LNCaP clone FGC (cell line): ENCODE measurements around the gene UBL4B.

Source experiments
- DNase-seq: peaks from one replicate; pipeline ENCODE4 v3.0.0-alpha.2; 2011; ENCODE audit warnings: low read depth
- H3K4me3 ChIP-seq: 2 replicates; pipeline ENCODE4 v1.5.1; 2011; ENCODE audit warnings: mild to moderate bottlenecking, low read depth, low read length, control low read depth
- TF ChIP-seq, protein P1 (sequence below): IDR thresholded peaks from 2 replicates; pipeline ENCODE4 v1.5.1; 2012; ENCODE audit warnings: mild to moderate bottlenecking; ENCODE audit not compliant: control insufficient read depth, insufficient read depth; ENCODE audit errors: extremely low read depth

The UBL4B gene

DNA sequence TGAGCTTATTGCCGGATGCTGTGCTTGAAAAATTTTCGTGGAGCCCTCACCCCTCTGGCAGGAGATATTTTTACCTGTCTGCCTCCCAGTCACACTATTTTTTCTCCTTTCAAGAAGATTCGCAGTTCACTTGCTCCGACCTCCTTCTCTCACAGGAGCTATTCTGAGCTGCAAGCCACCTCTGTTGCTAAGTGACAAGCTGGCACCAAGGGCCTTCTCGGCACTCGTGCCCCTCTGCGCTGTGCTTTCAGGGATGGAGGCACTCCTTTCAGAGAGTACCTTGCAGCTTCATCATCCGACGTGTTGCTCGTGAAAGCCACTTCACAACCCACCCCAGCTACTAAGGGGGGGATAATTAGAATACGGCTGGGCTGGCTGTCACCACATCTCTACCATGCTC, 49.6 kb downstream of the UBL4B start:
- no peak overlapping the region for H3K4me3 ChIP-seq
- TF ChIP-seq, protein P1, sequence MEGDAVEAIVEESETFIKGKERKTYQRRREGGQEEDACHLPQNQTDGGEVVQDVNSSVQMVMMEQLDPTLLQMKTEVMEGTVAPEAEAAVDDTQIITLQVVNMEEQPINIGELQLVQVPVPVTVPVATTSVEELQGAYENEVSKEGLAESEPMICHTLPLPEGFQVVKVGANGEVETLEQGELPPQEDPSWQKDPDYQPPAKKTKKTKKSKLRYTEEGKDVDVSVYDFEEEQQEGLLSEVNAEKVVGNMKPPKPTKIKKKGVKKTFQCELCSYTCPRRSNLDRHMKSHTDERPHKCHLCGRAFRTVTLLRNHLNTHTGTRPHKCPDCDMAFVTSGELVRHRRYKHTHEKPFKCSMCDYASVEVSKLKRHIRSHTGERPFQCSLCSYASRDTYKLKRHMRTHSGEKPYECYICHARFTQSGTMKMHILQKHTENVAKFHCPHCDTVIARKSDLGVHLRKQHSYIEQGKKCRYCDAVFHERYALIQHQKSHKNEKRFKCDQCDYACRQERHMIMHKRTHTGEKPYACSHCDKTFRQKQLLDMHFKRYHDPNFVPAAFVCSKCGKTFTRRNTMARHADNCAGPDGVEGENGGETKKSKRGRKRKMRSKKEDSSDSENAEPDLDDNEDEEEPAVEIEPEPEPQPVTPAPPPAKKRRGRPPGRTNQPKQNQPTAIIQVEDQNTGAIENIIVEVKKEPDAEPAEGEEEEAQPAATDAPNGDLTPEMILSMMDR, result no peak

More for the DNA sequence above, 49.6 kb downstream of the UBL4B start:
- DNase-seq, result no peak
